ENCODE measurements around the gene NT5C1B.

DNA sequence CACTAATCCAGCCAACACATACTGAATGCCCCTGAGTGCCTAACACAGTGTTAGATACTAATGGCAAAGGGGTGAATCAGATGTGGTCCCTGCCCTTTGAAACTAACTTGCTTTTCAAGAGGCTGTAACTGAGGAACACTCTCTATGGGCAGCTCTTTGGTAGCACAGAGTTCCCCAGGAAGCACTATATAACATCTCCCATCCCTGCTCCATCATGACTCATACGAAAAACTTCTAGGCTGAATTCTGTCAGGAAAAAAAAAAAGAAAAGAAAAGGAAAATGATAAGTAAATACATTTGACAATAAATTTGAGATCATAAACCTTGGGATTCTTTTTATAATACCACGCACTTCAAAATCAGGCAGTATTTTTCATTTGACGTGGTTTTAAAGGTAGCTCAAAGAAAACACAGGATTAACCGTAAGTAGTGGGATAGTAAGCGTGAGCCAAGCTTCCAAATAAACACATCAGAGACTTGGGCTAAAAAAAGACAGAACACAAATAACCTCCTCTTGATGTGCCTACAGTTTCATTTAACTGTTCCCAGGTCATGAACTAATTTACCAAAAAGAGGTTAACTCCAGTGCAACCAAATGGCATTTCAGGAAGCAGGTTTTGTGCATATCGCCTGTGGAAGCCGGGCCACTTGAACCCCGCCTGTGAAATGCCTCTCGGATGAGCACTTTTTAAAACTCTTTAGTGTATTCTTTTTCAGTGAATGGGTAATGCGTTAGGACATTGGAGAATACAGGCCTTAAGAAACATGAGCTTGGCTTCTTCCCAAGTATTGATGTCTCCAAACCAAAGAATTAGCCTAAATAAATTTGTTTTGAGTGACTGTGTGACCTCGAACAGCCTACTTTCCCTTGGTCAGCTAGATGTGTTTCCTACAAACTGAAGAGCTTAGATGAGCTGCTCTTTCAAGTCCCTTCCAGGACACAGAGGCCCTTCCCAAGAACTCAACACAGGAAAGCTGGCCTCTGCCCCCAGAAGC is 71.0 kb downstream of the NT5C1B start:
- TF ChIP-seq CTCF (IDR thresholded peaks at IDR 0.05) = no peak
- no peak for TF ChIP-seq EP300 (IDR thresholded peaks at IDR 0.05)
- no peak for TF ChIP-seq POLR2A (IDR thresholded peaks at IDR 0.05)

Data from upper lobe of left lung (tissue), 4 donors.